Neural cell (in vitro differentiated cells): Measurements from ENCODE around the gene PDE10A.

Source experiments
- CTCF ChIP-seq: fragments of 450-650 bp; IDR thresholded peaks from 2 replicates; pipeline ENCODE4 v1.5.1; 2014; ENCODE audit warnings: antibody characterized with exemption, mild to moderate bottlenecking, moderate library complexity; ENCODE audit not compliant: poor library complexity, severe bottlenecking
- EP300 ChIP-seq: fragments of 450-650 bp; conservative IDR thresholded peaks from 2 replicates; pipeline ENCODE4 v1.6.1; 2014; ENCODE audit warnings: antibody characterized with exemption, mild to moderate bottlenecking, moderate library complexity; ENCODE audit not compliant: poor library complexity, severe bottlenecking
- EZH2 ChIP-seq: fragments of 200-600, 300-800 bp; shearing (Covaris generic), sonication (generic); IDR thresholded peaks from 2 replicates; pipeline ENCODE4 v1.6.1; 2014; ENCODE audit warnings: antibody characterized with exemption, low read length, borderline replicate concordance, mild to moderate bottlenecking; ENCODE audit not compliant: insufficient read depth, poor library complexity, severe bottlenecking
- POLR2AphosphoS5 ChIP-seq: IDR thresholded peaks from 2 replicates; pipeline ENCODE4 v1.6.1; 2012
- RAD21 ChIP-seq: fragments of 450-650 bp; conservative IDR thresholded peaks from 2 replicates; pipeline ENCODE4 v1.6.1; 2014; ENCODE audit warnings: antibody characterized with exemption, mild to moderate bottlenecking, moderate library complexity
- REST ChIP-seq: IDR thresholded peaks from 2 replicates; pipeline ENCODE4 v1.6.1; 2012; ENCODE audit warnings: borderline replicate concordance
- SMC3 ChIP-seq: fragments of 450-650 bp; conservative IDR thresholded peaks from 2 replicates; pipeline ENCODE4 v1.6.1; 2014; ENCODE audit warnings: antibody characterized with exemption, mild to moderate bottlenecking, moderate library complexity; ENCODE audit not compliant: poor library complexity
- TAF1 ChIP-seq: IDR thresholded peaks from 2 replicates; pipeline ENCODE4 v1.6.1; 2012; ENCODE audit warnings: low read depth

- TF ChIP-seq CTCF (no peak), TAF1 (no peak), POLR2AphosphoS5 (no peak), RAD21 (no peak), EZH2 (no peak), REST (no peak), EP300 (no peak), SMC3 (no peak)
These were observed 38.7 kb upstream of the PDE10A start for GRCh38 chr6:165701564-165702354.
